ENCODE measurements around the gene OMP. TPM values are rescaled to one million over a fixed set of nuclear protein-coding genes. Genes with fewer than 3 reads are reported as not detected.

The OMP gene
- total RNA-seq, 4 donors from 2014 or later, result 1.1 TPM; not detected in 3

DNA sequence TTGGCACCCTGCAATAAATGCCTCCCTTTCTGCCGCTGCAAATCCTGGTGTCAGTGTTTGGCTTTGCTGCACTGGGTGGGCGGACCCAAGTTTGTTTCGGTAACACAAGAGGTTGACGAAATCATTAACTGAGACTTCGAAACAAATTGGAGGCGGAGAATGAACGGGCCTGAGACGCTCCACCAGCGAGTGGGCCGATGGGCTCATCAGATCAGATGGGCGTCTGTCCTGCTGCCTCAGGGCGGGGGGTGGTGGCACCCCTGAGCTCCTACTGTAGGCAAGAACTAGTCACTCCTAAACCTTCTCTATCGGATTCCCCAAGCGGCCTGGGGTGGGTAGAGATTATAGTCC is 36.8 kb upstream of the OMP start:
- no peak for DNase-seq
- Histone ChIP-seq H3K4me1 (peaks cover 4 to 39% (median 19%) of the 10 kb centered on the region in 3 donors), H3K27ac (peak overlapping the region; percentile 76 to 95 (median 90)), H3K36me3 (no peaks in the 10 kb centered on the region), H3K9me3 (no peaks in the 10 kb centered on the region), H3K27me3 (no peaks in the 10 kb centered on the region), H3K4me3 (peak overlapping the region; percentile 61 to 84 (median 77))
- no peak for TF ChIP-seq POLR2A (IDR thresholded peaks at IDR 0.05)
- TF ChIP-seq, protein P1, sequence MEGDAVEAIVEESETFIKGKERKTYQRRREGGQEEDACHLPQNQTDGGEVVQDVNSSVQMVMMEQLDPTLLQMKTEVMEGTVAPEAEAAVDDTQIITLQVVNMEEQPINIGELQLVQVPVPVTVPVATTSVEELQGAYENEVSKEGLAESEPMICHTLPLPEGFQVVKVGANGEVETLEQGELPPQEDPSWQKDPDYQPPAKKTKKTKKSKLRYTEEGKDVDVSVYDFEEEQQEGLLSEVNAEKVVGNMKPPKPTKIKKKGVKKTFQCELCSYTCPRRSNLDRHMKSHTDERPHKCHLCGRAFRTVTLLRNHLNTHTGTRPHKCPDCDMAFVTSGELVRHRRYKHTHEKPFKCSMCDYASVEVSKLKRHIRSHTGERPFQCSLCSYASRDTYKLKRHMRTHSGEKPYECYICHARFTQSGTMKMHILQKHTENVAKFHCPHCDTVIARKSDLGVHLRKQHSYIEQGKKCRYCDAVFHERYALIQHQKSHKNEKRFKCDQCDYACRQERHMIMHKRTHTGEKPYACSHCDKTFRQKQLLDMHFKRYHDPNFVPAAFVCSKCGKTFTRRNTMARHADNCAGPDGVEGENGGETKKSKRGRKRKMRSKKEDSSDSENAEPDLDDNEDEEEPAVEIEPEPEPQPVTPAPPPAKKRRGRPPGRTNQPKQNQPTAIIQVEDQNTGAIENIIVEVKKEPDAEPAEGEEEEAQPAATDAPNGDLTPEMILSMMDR (IDR thresholded peaks at IDR 0.05), result no peak
- intact Hi-C loops (cut with DNase I), result no loop called here
- WGBS, 2 donors, result 28 to 54% methylated on average over 3 to 13 of the region's 14 CpGs

DNA sequence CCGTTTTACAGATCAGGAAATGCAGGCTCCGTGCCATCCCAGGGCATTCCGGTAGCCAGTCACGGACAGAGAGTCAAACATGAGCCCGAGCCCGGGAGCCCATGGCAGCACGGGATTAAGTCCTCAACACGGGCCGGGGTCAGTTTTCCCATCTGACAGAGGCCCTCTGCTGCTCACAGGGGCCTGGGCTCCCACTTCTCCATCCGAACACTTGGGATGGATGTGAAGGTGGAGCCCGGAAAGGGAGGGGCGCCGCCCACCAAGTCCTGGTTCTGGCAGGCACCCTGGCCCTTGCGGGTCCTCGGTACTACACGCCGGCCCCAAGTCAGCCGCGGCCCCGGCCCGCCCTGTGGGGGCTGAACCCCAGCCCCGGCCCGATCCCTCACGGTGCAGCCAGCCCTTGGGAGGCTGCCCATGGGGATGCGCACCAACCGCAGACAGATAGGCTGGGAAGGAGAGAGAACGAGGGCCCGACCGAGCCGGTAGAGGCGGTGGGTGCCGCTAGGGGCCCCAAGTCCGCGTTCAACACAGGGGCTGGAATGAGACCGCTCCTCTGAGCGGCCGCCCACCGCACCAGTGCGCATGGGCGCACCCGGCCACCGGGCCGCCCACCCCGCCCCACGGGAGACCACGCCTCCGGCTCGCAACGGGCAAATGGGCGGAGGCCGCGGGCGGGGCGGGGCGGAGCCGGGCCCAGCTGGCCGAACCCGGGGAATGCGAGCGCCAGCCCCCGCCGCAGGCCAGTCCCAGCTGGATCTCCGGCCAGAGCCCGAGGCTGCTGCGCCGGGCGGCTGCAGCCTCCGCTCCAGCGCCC is 36.2 kb upstream of the OMP start, which contains the start of gene CAPN5:
Gene CAPN5, plus strand, starts transcription at position 743 of the 814 bp plus-strand sequence. CDS start 17,916 bp downstream, outside the sequence.
- Histone ChIP-seq H3K4me1 (peaks cover 4 to 44% (median 19%) of the 10 kb centered on the region in 3 donors), H3K9me3 (no peaks in the 10 kb centered on the region), H3K27ac (peak within 1 kb of the TSS; percentile 76 to 95 (median 90)), H3K4me3 (peak within 1 kb of the TSS; percentile 61 to 84 (median 77)), H3K36me3 (no peaks in the 10 kb centered on the region), H3K27me3 (no peaks in the 10 kb centered on the region)
- WGBS, 2 donors, result 0 to 20% methylated on average over 1 to 2 of the region's 69 CpGs
- peak in 3 of 4 donors; percentile 16 to 87 (median 63) for TF ChIP-seq POLR2A (IDR thresholded peaks at IDR 0.05)
- TF ChIP-seq, protein P1 (IDR thresholded peaks at IDR 0.05), result peak in 4 of 6 experiments; percentile 35 to 60 (median 50)
- intact Hi-C loops (cut with DNase I), result no loop called here
- DNase-seq, result peak; percentile 36

DNA sequence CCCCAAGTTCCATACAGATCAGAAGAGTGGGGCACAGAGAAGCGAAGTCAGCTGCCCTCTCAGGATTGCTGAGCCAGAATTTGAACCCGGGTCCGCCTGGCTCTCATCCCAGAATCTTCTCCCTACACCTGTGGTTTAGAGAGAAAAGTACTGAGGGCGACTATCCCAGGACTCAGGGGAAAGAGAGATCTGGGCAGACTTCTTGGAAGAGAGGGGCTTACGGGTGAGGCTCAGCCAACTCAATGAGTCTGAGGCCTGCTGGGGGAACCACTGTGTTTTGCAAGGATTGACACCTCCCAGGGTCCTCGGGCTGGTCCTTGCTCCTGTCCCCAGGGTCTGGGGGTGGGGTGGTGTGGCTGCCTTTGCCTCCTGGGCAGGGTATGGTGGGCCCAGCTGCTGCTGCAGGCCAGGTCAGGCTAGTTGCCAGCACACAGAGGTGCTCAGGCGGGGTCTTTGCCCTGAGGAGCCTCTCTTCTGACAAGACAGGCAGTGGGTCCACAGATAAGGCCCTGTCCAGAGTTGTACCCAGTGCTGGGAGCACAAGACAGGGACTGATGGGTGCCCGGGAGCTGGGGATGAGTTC is 34.7 kb upstream of the OMP start:
- no peak overlapping the region for H3K27ac ChIP-seq
- H3K4me3 ChIP-seq, result peak overlapping the region; percentile 61 to 84 (median 77)
- H3K36me3 ChIP-seq, result no peaks in the 10 kb centered on the region
- no peak for DNase-seq
- 86 to 91% methylated on average over 4 of the region's 8 CpGs for WGBS, 2 donors
- peaks cover 15 to 59% (median 27%) of the 10 kb centered on the region in 3 donors for H3K4me1 ChIP-seq
- intact Hi-C loops (cut with DNase I), result no loop called here
- H3K27me3 ChIP-seq, result no peaks in the 10 kb centered on the region
- TF ChIP-seq, protein P1 (IDR thresholded peaks at IDR 0.05), result no peak
- TF ChIP-seq POLR2A (IDR thresholded peaks at IDR 0.05), result no peak
- H3K9me3 ChIP-seq, result no peaks in the 10 kb centered on the region

DNA sequence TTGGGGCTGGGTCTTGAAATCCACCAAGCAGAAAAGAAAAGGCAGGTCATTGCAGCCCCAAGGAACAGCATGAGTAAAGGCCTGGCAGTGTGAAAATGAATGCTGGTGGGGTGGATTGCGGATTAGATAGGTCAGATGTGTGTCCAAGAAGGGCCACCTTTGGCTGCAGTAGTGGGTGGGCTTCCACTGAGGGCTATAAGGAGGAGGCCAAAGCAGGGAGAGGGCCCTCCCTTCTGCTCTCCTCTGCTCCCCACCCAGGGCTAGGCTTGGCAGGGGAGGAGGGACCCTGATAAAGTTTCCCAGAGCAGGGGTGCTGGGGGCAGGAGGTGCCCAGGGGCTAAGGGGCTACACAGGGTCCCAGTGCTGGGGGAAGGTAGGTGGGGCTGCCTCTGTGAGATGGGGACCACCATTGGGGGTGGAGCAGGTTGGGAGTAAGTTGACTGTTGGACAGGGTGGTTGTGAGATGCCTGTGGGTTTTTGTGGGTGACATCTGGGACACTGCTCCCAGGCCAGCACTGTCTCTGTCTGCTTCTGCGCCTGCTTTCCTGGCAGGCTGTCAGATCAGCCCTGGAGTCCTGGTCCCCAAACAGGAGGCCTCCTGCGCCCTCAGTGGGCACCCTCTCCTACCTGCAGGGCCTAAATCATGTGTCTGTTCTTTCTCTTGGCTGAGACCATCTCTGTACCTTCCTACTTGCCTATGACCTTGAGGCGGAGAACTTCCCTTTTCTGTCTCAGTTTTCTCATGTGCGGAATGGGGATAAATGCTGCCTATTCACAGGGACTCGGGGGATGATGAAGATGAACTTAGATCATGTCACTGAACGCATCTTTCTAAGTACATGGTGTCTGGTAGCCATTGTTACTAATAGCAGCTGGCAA is 33.9 kb upstream of the OMP start:
- WGBS, 2 donors, result 77 to 92% methylated on average over 5 of the region's 7 CpGs
- peak overlapping the region in 2 of 4 donors; percentile 76 to 78 for H3K4me3 ChIP-seq

More for the DNA sequence above, 33.9 kb upstream of the OMP start:
- intact Hi-C loops (cut with DNase I), result no loop called here
- Histone ChIP-seq H3K36me3 (no peaks in the 10 kb centered on the region), H3K9me3 (no peaks in the 10 kb centered on the region), H3K4me1 (peaks cover 23 to 67% (median 35%) of the 10 kb centered on the region in 3 donors), H3K27ac (no peak overlapping the region), H3K27me3 (no peaks in the 10 kb centered on the region)
- DNase-seq, result no peak
- TF ChIP-seq POLR2A (IDR thresholded peaks at IDR 0.05), result no peak
- TF ChIP-seq, protein P1 (IDR thresholded peaks at IDR 0.05), result no peak

All from esophagus squamous epithelium (tissue), 5 donors.